ENCODE data around the gene CBLN1. TPM values are rescaled to one million over a fixed set of nuclear protein-coding genes. Genes with fewer than 3 reads are reported as not detected.

The CBLN1 gene
- total and polyA plus RNA-seq, 2 of the 4 experiments (the other 2 are of a cell fraction): not detected

GRCh38 chr16:49268667-49269066 is 13.0 kb downstream of the CBLN1 start:
- DNase-seq (no peak), ATAC-seq (ENCODE audit: low read depth) (no peak)
- Histone ChIP-seq H4K5ac (ENCODE audit: low read depth, low read length) (no peak overlapping the region), H3K9ac (ENCODE audit: low read depth, low read length) (no peak overlapping the region), H3K23ac (ENCODE audit: low read depth, low read length) (no peak overlapping the region), H4K8ac (ENCODE audit: low read depth in 2 of 2, low read length in 2 of 2) (no peak overlapping the region), H3K27ac (ENCODE audit: insufficient read depth, low read length) (no peak overlapping the region), H3K56ac (ENCODE audit: extremely low read depth, insufficient read depth, low read length) (no peak overlapping the region), H2BK15ac (ENCODE audit: low read depth, low read length) (no peak overlapping the region), H3K4ac (ENCODE audit: low read depth, low read length) (no peak overlapping the region), H3K18ac (ENCODE audit: low read depth, low read length) (no peak overlapping the region), H2AFZ (replicated peaks; ENCODE audit: low read length, poor library complexity) (no peak overlapping the region), H2BK5ac (ENCODE audit: low read depth, low read length, poor library complexity, severe bottlenecking) (no peak overlapping the region), H4K20me1 (ENCODE audit: insufficient read depth, low read length) (no peaks in the 10 kb centered on the region), H3K79me1 (ENCODE audit: low read depth in 1 of 2, low read length in 2 of 2) (no peaks in the 10 kb centered on the region), H2BK120ac (ENCODE audit: low read depth, low read length) (no peak overlapping the region), H3K4me1 (ENCODE audit: control insufficient read depth, insufficient read depth, low read length) (no peaks in the 10 kb centered on the region), H4K91ac (ENCODE audit: insufficient read depth, low read depth, low read length) (no peak overlapping the region), H3K36me3 (ENCODE audit: control insufficient read depth, insufficient read depth, low read length) (no peaks in the 10 kb centered on the region), H3K9me1 (ENCODE audit: insufficient read depth, low read length) (no peaks in the 10 kb centered on the region), H2BK20ac (ENCODE audit: low read depth, low read length) (no peak overlapping the region), H3K27me3 (ENCODE audit: control insufficient read depth, insufficient read depth, low read length) (no peaks in the 10 kb centered on the region; the same call in 1 of the 2 replicates), H2AK5ac (ENCODE audit: low read depth, low read length) (no peak overlapping the region), H3K9me3 (ENCODE audit: control insufficient read depth, insufficient read depth, low read length) (no peaks in the 10 kb centered on the region), H3K4me3 (ENCODE audit: insufficient read depth, low read depth, low read length) (no peak overlapping the region), H3K4me2 (ENCODE audit: low read depth, low read length) (no peak overlapping the region), H2AK9ac (replicated peaks; ENCODE audit: low read depth, low read length, poor library complexity) (no peak overlapping the region), H3K14ac (replicated peaks; ENCODE audit: low read depth, low read length) (no peak overlapping the region)
- intact Hi-C loops (cut with micrococcal nuclease) (no loop called here), in situ Hi-C loops (cut with MboI; ENCODE audit: low sequenced_read_pairs) (no loop called here), dilution Hi-C loops (cut with HindIII; ENCODE audit: low sequenced_read_pairs, unreplicated experiment) (no loop called here)
- no TSS peak for BruUV-seq (replicated peaks)
- POLR2A ChIA-PET (ENCODE audit: unreplicated experiment): no interaction called here
- WGBS, 2 experiments (ENCODE audit: extremely low coverage in 2 of 2, insufficient read length in 1 of 2): no CpG with 5 or more reads among the region's 1 CpG
- TF ChIP-seq MAZ (IDR thresholded peaks at IDR 0.05; ENCODE audit: borderline replicate concordance, low read depth, low read length): no peak
- TF ChIP-seq POLR2A (IDR thresholded peaks at IDR 0.05; ENCODE audit: low read depth, low read length): no peak
- TF ChIP-seq RCOR1 (IDR thresholded peaks at IDR 0.05; ENCODE audit: insufficient replicate concordance, low read length): no peak
- no peak for TF ChIP-seq USF2 (IDR thresholded peaks at IDR 0.05; ENCODE audit: low read depth, low read length)
- no peak for TF ChIP-seq RFX5 (IDR thresholded peaks at IDR 0.05; ENCODE audit: low read depth, low read length)
- no peak for TF ChIP-seq CTCF (conservative IDR thresholded peaks at IDR 0.05; ENCODE audit: low read depth, low read length)
- CTCF ChIA-PET: no interaction called here
